22Rv1 (cell line): ENCODE measurements around the gene RNF20.

Source experiments
- CTCF ChIP-seq: fragments of 450-650 bp; IDR thresholded peaks from 2 replicates; pipeline ENCODE4 v1.5.1; 2017; ENCODE audit warnings: mild to moderate bottlenecking
- ZFX ChIP-seq: fragments of 450-650 bp; IDR thresholded peaks from 2 replicates; pipeline ENCODE4 v1.6.1; 2017; ENCODE audit warnings: antibody characterized with exemption, borderline replicate concordance

DNA sequence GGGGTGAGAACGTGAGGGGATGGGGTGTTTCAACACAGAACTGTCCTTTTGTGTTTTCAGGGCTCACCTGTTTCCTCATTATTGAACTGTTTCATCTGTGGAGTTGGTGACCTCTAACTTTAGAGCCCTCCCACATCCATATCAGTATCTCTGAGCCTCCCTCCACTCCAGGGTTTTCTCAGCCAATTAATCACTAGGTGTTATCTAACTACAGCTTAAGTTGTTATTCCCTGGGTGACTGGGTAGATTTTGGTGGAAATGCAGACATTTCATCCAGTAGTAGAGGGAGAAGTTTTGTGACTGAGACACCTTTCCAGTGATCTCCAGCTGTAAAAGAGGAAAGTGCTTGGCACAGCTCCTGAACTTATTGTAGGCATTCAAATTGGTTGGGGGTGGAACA is 37.5 kb downstream of the RNF20 start:
- no peak for TF ChIP-seq CTCF
- no peak for TF ChIP-seq ZFX
